Endothelial cell (in vitro differentiated cells): ENCODE data around the gene CSAG2. TPM values are rescaled to one million over a fixed set of nuclear protein-coding genes. Genes with fewer than 3 reads are reported as not detected.
"Not testable (repeated sequence)": the region's sequence is repeated elsewhere in the genome, so short reads cannot be mapped to it uniquely, and the experiment has no call there.

Experiments
- DNase-seq: peaks from one replicate; pipeline ENCODE4 v3.0.0; 2021; ENCODE audit warnings: low spot score
- H3K27ac Mint-ChIP-seq: one replicate; pipeline ENCODE4 v1.8.0; 2021; ENCODE audit warnings: mixed read lengths, inconsistent platforms; ENCODE audit not compliant: unreplicated experiment
- H3K27me3 Mint-ChIP-seq: one replicate; pipeline ENCODE4 v1.8.0; 2021; ENCODE audit warnings: mild to moderate bottlenecking, moderate library complexity, mixed read lengths, inconsistent platforms; ENCODE audit not compliant: unreplicated experiment
- H3K36me3 Mint-ChIP-seq: one replicate; pipeline ENCODE4 v1.8.0; 2021; ENCODE audit warnings: mild to moderate bottlenecking, low read depth, mixed read lengths, inconsistent platforms; ENCODE audit not compliant: unreplicated experiment
- H3K4me1 Mint-ChIP-seq: one replicate; pipeline ENCODE4 v1.8.0; 2021; ENCODE audit warnings: mild to moderate bottlenecking, mixed read lengths, inconsistent platforms; ENCODE audit not compliant: unreplicated experiment
- H3K4me3 Mint-ChIP-seq: one replicate; pipeline ENCODE4 v1.8.0; 2021; ENCODE audit warnings: mild to moderate bottlenecking, mixed read lengths, inconsistent platforms; ENCODE audit not compliant: unreplicated experiment
- H3K9me3 Mint-ChIP-seq: one replicate; pipeline ENCODE4 v1.8.0; 2021; ENCODE audit warnings: mixed read lengths, inconsistent platforms; ENCODE audit not compliant: unreplicated experiment
- total RNA-seq: library from RNA; stranded (reverse); fragmentation: NEBNext Ultra II Directional; extraction: Animal tissue kit (Norgen Biotek cat#: 25700); gene quantifications from one replicate; pipeline ENCODE4 v1.2.1, GENCODE V29; 2021; ENCODE audit not compliant: unreplicated experiment
- TF ChIP-seq, protein P1 (sequence below): fragments of 200-600 bp; sonication (generic); IDR thresholded peaks from one replicate; pipeline ENCODE4 v1.5.0; 2021; ENCODE audit warnings: antibody characterized with exemption; ENCODE audit not compliant: unreplicated experiment

Gene CSAG2
- total RNA-seq, 1 donor from 2014 or later = not detected

DNA sequence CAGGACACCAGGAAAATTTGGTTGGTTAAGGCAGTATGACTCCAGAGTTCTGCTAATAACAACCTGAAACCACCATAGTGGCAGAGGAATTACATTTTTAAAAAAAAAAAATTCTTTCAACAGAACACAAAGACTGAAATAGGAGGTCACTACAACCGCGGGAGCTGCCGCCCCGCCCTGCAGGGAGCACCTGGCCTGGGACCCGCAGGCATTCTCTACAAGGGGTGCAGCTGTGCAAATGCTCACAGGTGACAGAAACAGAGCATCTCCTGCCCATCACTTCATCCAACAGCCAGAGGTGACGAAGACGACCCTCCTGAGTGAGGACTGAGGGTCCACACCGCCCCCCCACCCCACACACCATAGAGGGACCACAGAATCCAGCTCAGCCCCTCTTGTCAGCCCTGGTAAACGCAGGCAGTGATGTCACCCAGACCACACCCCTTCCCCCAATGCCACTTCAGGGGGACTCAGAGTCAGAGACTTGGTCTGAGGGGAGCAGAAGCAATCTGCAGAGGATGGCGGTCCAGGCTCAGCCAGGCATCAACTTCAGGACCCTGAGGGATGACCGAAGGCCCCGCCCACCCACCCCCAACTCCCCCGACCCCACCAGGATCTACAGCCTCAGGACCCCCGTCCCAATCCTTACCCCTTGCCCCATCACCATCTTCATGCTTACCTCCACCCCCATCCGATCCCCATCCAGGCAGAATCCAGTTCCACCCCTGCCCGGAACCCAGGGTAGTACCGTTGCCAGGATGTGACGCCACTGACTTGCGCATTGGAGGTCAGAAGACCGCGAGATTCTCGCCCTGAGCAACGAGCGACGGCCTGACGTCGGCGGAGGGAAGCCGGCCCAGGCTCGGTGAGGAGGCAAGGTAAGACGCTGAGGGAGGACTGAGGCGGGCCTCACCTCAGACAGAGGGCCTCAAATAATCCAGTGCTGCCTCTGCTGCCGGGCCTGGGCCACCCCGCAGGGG lies 10.8 kb downstream of the CSAG2 start, which contains the start of gene MAGEA3:
Gene MAGEA3, plus strand, starts transcription at position 843 of the 980 bp plus-strand sequence. CDS start 2,039 bp downstream, outside the sequence.
- H3K27me3 Mint-ChIP-seq, H3K36me3 Mint-ChIP-seq, H3K9me3 Mint-ChIP-seq, H3K27ac Mint-ChIP-seq, H3K4me3 Mint-ChIP-seq, H3K4me1 Mint-ChIP-seq, DNase-seq: not testable (repeated sequence)

DNA sequence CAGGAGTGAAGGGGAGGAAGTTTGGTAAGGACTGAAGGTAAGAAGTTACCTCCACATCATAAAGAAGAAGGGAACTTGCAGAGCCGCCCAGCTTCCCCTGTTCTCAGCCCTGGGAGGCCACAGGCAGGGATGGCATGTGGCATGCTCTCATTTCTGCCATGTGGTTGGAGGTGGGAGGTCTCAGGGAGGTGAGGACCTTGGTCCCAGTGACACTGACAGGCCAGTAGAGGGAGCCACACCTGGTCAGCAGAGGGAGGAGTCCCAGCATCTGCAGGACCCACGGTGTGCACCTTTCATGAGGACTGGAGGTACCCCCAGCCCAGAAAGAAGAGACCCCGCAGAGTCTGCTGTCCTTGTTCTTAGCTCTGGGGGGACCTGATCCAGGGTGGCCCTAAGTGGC lies 28.1 kb downstream of the CSAG2 start:
- not testable (repeated sequence) for H3K4me1 Mint-ChIP-seq, DNase-seq, H3K27ac Mint-ChIP-seq, H3K36me3 Mint-ChIP-seq, H3K9me3 Mint-ChIP-seq, H3K4me3 Mint-ChIP-seq, H3K27me3 Mint-ChIP-seq

DNA sequence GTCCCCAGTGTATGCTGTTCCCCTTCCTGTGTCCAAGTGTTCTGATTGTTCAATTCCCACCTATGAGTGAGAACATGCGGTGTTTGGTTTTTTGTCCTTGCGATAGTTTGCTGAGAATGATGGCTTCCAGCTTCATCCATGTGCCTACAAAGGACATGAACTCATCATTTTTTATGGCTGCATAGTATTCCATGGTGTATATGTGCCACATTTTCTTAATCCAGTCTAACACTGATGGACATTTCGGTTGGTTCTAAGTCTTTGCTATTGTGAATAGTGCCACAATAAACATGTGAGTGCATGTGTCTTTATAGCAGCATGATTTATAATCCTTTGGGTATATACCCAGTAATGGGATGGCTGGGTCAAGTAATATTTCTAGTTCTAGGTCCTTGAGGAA lies 34.4 kb downstream of the CSAG2 start:
- H3K9me3 Mint-ChIP-seq, H3K4me3 Mint-ChIP-seq, H3K27ac Mint-ChIP-seq, H3K36me3 Mint-ChIP-seq, H3K27me3 Mint-ChIP-seq, DNase-seq, H3K4me1 Mint-ChIP-seq: not testable (repeated sequence)

DNA sequence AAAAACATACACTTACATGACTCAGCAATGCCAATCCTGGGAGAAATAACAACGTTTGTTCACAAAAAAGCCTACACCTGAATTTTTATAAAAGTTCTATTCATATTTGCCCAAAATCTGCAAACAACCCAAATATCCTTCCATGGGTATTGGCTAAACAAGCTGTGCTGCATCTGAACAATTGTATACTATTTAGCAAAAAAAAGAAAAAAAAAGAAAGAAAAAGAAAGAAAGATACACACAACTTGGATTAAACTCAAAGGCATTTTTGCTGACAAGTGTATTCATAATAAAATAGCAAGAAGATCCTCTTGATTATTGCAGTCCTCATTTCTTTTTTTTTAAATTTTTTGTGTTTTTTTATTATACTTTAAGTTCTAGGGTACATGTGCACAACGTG lies 34.9 kb downstream of the CSAG2 start:
- H3K9me3 Mint-ChIP-seq = no peaks in the 10 kb centered on the region
- DNase-seq = no peak
- H3K27me3 Mint-ChIP-seq = no peaks in the 10 kb centered on the region
- H3K4me1 Mint-ChIP-seq = no peaks in the 10 kb centered on the region
- H3K36me3 Mint-ChIP-seq = no peaks in the 10 kb centered on the region
- H3K4me3 Mint-ChIP-seq = no peak overlapping the region
- TF ChIP-seq, protein P1, sequence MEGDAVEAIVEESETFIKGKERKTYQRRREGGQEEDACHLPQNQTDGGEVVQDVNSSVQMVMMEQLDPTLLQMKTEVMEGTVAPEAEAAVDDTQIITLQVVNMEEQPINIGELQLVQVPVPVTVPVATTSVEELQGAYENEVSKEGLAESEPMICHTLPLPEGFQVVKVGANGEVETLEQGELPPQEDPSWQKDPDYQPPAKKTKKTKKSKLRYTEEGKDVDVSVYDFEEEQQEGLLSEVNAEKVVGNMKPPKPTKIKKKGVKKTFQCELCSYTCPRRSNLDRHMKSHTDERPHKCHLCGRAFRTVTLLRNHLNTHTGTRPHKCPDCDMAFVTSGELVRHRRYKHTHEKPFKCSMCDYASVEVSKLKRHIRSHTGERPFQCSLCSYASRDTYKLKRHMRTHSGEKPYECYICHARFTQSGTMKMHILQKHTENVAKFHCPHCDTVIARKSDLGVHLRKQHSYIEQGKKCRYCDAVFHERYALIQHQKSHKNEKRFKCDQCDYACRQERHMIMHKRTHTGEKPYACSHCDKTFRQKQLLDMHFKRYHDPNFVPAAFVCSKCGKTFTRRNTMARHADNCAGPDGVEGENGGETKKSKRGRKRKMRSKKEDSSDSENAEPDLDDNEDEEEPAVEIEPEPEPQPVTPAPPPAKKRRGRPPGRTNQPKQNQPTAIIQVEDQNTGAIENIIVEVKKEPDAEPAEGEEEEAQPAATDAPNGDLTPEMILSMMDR = no peak
- H3K27ac Mint-ChIP-seq = no peak overlapping the region

DNA sequence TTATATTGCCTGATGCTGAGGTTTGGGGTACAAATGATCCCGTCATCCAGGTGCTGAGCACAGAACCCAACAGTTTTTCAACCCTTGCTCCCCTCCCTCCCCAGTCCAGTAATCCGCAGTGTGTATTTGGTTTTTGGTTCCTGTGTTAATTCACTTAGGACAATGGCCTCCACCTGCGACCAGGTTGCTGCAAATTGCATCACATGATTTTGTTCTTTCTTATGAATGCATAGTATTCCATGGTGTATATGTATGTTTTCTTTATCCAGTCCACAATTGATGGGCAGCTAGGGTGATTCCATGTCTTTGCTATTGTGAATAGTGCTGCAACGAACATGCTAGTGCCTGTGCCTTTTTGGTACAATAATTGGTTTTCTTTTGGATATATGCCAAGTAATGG lies 46.0 kb downstream of the CSAG2 start:
- TF ChIP-seq, protein P1 = no peak
- no peak overlapping the region for H3K4me3 Mint-ChIP-seq
- no peak overlapping the region for H3K27ac Mint-ChIP-seq
- H3K9me3 Mint-ChIP-seq = no peaks in the 10 kb centered on the region
- H3K4me1 Mint-ChIP-seq = no peaks in the 10 kb centered on the region
- DNase-seq = no peak
- H3K27me3 Mint-ChIP-seq = no peaks in the 10 kb centered on the region
- H3K36me3 Mint-ChIP-seq = no peaks in the 10 kb centered on the region

DNA sequence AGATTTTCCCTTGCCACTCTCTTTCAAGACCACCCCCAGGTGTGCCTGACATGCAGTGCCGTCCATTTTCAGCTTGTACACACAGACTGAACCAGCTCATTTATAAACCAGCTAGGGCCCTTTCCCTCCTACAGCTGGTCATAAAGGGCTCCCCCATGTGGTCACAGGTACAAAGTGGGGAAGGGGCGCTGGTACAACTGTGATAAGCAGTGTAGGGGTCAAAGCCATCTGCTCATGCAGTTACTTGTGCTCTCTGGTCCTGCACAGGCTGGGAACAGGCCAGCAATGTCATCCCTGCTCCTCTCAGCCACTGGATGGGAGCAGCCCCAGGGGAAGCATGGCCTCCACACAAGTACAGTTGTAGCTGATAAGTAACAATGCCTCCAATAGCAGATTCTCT lies 50.8 kb downstream of the CSAG2 start:
- peak; percentile 25 for DNase-seq
- Mint-ChIP-seq H3K27ac (no peak overlapping the region), H3K4me1 (no peaks in the 10 kb centered on the region), H3K36me3 (no peaks in the 10 kb centered on the region), H3K4me3 (no peak overlapping the region), H3K9me3 (no peaks in the 10 kb centered on the region), H3K27me3 (no peaks in the 10 kb centered on the region)
- TF ChIP-seq, protein P1 = no peak

Other genes starting within 250 kb of the CSAG2 start
- 0.41 TPM for gene GABRQ, start 71.4 kb downstream of the CSAG2 start, total RNA-seq
- not detected for gene MAGEA3, start 10.5 kb downstream of the CSAG2 start, total RNA-seq
- gene MAGEA2B, start 5.4 kb upstream of the CSAG2 start, total RNA-seq = 0.97 TPM
- gene CSAG1, start 24.4 kb upstream of the CSAG2 start, total RNA-seq = 5.1 TPM
- gene MAGEA12, start 24.5 kb upstream of the CSAG2 start, total RNA-seq = 4.3 TPM
- 3.5 TPM for gene MAGEA2, start 44.6 kb upstream of the CSAG2 start, total RNA-seq
- gene CSAG3, start 49.9 kb upstream of the CSAG2 start, total RNA-seq = 5.5 TPM
- gene MAGEA6, start 60.4 kb upstream of the CSAG2 start, total RNA-seq = not detected
- gene CETN2, start 121.5 kb upstream of the CSAG2 start, total RNA-seq = 32.6 TPM
- 26.5 TPM for gene NSDHL, start 121.8 kb upstream of the CSAG2 start, total RNA-seq
- gene ZNF185, start 188.8 kb upstream of the CSAG2 start, total RNA-seq = 2.1 TPM